GM21423 (cell line): ENCODE results near the gene FGD3.

ENCODE experiments used
- ATAC-seq: cut with Tn5 transposase; IDR thresholded peaks from one replicate; pipeline ENCODE4 v1.9.1; 2021; ENCODE audit warnings: mild to moderate bottlenecking, moderate library complexity; ENCODE audit not compliant: unreplicated experiment

FGD3 gene

DNA sequence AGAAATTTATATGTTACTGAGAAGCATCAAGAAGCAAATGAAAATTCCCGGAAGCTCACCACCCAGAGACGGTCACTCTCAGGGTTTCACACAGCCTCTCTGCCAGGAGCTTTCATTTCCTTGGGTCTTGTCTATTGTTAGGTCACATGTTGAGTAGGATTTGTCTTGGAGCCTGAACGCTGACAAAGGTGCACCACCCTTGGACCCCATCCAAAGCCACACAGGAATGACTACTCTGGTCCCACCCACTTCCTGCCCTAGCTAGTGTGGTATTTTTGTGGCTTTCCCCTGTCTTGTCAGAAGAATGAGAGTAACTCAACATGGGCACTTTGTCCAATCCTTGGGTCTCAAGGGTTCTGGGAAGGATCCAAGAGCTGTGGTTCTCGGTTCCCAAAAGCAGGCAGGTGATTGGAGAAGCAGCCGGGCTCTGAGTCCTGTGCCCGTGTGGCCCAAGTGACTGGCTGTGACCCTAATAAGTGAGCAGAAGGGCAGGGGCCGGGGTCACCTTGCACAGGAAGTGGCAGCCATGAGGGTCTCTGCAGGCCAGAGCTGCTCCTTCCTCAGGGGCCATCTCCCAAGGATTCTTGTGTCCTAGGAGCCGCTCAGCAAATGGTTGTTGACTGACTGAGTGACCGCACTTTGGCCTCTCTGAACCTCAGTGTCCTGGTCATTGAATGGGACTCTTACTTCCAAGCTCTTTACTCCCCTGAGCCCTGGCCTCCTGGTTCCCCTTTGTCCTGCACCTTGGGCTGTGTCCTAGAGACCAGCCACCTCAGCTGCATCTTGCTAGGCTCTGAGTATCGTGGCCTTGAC is 6.9 kb downstream of the FGD3 start:
- ATAC-seq, result peak; percentile 76

DNA sequence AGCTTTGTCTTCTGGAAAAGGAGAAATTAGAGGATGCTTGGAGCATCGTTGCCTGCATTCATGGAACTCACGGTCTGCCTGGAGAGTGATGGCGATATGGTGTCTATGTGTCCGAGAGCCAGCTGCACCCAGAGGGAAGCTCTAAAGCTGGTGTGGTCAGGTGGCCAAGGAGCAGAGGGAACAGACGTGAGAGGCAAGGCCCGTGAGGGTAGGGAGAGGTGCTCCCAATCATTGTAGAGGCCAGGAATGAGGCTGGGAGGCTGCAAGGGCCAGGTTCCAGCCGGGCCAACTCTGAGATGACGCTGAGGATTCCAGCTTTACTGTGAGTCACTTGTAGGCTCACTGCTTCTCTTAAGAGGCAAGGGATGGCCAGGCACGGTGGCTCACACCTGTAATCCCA is 7.6 kb downstream of the FGD3 start:
- ATAC-seq, result no peak

DNA sequence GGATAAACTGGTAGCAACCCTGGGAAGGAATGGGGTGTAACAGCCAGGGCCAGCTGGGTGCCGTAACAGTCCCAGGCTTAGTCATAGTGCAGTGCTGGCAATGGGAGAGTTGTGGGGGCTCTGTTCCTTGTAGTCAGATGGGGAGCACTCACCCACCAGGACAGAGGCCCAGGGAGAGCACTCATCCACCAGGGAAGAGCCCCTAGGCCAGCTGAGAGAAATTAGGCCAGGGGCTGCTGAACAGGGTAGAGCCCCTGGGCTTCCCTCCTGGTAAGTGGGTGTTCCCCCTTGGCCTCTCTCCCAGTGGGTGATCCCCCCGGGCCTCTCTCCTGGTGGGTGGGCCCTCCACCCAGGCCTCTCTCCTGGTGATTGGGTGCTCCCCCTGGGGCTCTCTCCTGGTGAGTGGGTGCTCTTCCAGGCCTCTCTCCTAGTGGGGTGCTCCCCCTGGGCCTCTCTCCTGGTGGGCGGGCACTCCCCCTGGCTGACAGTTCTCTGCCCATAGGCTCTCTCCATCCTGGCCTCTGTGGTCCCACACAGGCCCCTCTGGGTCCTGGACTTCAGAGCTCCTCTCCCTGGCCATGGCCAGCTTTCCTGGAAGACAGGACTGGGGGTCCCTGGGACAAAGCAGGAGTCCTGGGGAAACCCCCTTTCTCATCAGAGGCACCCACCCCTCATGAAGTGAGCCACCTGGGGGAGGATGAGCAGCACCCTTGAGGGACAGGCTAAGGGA is 13.4 kb downstream of the FGD3 start:
- no peak for ATAC-seq

DNA sequence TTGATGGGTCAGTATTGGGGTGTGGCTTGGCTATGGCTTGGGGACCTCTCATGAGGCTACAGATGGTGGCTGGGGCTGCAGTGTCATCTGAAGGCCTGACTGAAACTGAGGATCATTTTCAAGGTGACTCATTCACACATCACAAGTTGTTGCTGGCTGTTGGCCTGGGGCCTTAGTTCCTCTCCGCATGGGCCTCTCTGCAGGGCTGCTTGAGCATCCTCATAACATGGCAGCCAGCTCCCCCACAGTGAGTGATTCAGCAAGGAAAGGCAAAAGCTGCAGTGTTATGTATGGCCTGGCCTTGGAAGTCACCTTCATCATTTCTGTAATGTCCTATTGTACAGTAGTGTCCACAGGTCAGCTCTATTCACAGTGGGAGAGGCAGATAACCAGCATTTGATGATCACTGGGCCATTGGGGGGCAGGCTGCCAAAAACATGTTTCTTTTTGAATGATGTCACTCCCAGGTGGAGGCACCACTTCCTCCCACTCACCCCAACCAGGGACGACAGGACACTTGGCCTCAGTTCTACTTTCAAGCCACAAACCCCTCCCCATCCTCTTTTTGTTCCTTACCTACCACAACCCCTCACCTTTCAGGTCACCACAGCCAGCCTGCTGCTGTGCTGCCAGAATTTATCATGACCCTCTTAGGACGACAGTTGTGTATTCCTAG is 14.4 kb downstream of the FGD3 start:
- no peak for ATAC-seq

DNA sequence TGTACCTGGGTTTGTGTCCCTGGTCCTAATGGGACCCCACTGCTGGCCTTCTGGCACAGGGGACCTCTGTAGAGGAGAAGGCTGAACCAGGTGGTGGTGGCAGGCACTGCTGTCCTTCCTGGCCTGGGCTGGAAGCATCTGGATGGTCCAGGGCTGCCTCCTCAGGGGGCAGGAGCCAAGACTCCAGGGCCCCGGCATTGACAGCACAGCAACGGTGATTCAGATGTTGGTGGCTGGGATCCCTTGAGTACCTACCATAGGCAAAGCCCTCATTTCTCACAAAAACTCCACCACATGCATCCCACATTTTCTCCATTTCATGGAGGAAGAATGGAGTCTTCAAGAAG is 15.0 kb downstream of the FGD3 start:
- ATAC-seq, result no peak

DNA sequence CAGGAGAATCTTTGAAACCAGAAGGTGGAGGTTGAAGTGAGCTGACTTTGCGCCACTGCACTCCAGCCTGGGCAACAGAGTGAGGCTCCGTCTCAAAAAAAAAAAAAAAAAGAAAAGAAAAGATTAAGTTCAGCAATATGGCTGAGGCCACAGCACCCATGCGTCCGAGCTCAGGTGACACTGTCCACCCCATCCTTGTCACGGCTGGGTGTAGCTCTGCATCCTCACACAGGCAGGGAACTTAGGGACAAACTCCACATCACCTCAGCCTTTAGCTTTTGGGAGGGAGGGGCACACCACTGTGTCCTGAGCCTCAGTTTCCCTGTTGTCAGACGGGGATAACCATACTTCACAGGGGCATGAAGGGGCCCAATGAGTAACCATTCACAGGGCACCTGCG is 15.5 kb downstream of the FGD3 start:
- ATAC-seq, result no peak

DNA sequence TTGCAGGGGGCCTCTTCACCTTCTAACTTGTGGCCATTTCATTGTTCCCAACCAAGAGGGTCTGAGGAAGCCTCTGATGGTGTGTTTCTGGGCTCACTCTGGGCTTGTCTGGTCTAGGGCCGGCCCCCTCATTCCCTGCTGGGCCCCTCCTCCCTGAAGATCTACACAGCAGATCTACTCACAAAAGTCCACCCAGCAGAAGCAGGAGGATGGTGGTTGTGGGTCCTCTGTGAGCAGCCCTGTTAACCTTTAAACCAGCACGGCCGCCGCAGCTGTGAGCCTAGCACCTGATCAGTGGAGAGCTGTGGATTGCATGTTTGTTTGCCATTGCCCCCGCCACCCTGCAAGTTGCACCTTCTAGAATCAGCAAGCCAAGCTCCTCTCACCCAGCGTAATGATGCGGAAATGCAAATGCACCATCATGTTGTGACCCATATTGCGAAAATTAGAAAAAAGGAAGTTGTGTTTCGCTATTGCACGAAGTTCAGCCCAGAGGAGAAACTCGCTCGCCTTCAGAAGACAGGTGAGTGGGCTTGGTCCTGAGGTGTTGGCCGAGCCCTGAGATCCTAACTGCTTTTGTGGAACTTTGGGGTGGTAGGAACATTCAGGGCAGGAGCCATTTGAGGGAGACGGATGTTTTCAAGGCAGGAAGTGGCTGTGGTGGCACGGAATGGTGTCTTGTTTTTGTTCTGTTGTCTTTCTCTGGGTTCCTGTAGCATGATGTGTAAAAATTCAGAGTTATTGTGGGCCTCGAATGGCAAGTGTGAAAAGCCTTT is 16.7 kb downstream of the FGD3 start:
- ATAC-seq, result peak; percentile 72

DNA sequence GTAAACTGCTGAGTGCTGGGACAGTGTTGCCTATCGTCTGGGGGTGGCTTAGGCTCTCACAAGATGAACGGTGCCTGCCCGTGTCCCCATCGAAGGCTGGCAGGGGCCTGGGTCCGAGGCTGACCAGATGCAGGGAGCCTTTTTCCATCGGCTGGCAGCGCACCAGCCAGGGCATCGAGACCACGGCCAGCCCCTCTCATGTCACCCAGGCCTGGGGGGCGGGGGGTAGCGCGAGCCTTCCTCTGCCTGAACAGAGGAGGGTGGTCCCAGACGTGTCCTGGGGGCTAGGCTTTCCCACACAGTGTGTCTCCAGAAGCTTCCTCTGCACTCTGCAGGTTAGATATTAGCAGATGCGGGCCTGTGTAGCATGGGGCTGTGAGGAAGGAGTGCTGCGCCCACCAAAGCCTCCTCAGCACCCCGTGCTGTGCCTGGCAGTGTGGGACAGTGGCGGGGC is 17.3 kb downstream of the FGD3 start:
- no peak for ATAC-seq

DNA sequence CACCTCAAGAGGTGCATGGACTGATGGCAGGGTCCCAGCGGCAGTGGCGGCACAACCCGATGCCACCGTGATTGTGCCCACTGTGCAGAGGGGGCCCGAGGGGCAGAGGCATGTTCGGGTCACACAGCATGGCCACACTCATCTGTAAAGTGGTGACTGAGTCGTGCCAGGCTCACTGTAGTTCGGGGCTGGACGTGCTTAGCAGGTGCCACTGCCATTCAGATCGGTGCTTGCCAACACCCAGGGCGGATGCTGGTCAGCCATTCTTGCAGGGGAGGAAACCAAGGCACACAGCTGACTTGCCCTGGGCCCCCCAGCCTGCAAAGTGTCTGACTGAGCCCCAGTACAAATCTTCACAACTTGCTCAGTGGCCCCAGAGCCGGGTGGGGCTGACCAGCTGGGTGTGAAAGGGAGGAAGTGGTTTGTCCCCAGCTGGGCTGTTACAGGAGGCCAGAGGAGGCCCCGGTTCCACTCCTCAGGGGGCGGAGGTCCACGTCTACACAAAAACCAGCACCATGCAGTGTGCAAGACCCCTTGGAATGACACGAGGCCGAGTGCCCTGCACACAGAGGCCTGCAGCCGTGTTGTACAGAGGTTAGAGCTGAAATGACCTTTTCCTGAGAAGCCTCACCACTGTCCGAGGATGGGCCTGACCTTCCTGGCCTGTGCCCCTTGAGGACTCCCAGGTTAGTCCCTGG is 17.9 kb downstream of the FGD3 start:
- peak; percentile 30 for ATAC-seq

DNA sequence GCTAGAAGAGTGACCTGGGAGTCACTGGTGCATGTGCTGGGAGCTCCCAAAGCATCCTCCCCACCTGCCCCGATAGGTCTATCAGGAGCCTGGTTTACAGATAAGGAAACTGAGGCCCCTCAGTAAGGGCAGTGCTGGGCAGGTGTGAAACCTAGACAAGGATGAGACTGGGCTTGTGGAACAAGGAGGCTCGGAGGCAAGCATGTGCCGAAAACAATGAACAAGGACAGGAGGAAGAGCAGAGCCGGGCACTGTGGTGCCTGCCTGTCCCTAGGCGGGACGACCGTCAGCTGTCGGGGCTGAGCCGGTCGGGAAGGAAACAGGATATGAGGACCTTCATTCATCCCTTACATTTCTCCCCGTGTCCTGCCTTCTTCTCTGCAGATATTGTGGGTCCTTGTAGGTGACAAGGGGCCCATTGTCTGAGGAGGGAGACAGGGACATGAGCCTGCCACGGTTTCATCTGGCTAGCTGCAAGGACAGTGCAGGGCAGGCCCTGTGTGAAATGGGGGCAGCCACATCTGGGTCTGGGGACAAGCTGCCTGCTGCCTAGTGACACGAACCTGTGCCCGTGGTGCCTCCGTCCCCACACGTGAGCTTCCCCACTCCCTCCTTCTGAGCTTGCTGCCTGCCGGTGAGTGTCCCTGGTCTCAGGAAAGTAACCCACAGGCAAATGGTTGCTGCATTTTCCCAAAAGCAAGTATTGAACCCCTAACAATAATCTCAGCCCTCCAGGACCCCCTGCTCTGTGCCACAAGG is 18.6 kb downstream of the FGD3 start:
- ATAC-seq, result no peak

DNA sequence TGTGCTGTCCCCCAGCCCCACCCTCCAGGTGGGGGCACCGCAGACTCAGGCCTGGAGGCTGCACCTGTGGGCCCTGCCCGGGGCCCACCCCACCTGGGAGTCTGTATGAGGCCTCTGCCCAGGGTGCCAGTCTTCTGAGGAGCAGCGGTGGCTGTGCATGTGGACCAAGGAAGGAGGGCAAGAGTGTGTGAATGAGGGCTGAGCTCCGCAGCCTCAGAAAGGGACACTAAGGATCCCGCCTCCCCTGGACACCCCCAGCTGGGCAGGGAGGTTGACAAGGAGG is 19.1 kb downstream of the FGD3 start:
- ATAC-seq, result no peak

DNA sequence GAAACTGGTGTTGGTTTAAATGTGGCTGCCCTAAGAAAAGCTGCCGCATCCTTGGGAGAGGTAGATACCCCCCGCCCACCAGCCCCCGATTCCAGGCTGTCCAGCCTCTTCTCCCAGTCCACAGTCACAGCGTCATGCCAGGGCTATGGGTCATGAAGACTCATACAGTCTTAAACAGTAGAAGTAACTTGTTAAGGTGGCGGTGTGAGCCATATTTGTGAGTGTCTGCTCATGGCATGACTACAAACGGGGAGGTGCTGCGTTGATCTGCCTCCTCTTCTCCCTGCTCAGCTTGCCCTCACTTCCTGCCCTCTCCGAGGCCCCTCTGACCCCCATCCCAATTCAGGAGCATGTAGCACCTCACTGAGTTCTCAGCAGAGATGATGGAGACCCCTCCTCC is 20.8 kb downstream of the FGD3 start:
- ATAC-seq, result no peak

DNA sequence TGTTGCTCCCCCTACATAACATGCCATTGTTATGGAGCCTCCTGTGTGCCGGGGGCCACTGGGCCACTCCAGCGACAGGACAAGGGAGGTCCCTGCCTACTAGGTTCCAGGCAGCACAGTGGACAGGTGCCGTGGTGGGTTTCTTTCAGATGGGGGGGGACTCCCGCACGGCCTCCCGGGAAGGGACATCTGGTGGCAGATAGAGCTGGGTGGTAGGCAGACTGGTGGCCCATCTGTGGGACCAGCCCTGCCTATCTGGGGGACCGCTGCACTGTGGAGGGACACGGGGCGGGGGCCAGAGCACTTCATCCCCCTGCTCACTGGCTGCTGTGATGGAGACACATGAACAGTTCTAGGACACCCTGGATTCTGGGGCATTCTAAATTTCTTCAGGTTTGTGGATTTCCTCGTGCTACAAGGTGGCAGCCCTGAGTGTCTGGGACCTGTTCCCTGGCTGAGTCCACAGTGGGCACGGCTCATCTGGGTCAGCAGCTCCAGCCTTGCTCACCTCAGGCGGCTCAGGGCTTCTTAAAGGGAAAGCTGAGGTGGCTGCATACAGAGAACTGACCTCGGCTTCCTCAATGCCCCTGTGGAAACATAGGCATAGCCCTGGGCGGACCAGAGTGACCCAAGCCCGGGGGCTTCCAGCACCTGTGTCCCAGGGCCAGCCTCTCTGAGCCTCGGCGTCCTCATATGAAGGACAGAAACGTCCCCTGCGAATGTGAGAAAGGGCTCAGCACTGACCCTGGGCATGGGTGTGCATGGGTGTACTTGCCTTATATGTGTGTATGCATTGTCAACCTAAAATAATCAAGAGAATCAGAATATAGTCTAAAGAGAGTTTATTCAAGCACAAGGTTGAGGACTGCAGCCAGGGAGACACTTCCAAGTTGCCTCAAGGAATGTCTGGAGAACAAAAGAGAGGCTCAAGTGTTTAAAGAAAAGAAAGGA is 22.5 kb downstream of the FGD3 start:
- ATAC-seq, result no peak

DNA sequence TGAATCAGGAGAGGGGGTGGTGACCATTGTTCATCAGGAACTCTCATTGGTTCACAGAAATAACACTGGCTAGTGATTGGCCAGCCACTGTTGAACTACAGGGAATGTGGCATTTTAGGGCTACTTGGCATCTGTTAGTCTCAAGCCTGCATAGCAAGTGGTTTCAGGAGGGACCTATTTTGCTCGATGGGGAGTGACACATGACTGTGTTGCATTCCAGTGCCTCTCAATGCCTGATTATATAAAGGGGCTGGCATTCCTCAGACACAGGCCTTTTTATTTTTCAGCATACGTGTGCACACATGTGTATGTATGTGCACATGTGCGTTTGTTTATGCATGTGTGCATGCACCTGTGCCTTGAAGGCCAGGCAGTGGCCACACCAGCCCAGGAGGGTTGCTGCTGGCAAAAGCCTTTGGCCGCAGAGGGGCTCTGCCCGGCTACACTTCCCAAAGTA is 23.2 kb downstream of the FGD3 start:
- ATAC-seq, result no peak

DNA sequence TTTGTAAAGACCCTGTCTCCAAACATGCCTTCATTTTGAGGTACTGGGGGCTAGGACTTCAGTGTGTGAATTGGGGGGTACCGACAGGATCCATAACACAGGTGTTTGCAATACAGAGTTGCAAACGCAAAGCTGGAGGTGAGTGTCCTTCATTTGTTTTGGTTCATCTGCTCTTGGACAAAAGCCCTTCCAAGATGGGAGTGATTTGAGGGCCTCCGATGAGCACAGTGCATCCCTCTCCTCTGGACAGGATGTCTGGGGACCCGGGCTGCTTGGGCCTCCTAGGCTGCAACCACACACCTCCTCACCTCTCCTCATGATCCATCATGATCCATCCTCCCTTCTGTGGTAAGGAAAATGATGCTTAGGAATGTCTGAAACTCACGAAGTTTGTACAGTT is 23.8 kb downstream of the FGD3 start:
- ATAC-seq, result no peak

DNA sequence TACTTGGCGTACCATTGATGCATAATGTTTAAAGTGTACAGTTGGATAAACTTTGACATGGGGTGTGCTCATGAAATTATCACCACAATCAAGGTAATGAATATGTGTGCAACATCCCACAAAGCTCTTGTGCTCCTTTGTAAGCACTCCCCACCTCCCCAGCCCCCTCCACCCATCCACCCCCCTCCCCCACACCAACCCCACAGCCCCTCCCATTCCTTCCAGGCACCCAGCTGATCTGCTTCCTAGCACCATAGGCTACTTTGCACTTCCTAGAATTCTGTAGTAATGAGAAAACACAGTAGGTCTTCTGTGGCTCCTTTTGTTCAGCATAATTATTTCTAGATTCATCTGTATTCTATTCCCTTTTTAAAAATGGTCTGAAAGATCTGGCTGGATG is 24.5 kb downstream of the FGD3 start:
- no peak for ATAC-seq

DNA sequence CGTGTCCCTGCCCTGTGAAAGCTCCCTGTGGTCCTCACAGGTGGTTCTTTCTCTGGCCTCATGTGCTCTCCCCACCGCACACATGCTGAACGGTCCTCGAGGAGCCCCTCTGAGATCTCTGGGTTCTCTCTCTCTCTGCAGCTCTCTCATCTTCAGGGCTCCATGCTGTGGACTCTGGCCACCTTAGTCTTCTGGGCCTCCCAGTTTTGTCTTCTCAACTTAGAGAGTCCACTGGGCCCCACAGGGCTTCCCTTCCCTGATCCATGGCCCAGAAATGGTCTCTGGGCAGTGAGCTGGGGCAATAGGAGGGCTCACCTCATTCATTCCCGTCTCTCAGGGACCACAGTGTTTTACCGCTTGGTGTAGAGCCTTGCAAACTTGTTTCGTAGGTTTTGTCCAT is 26.4 kb downstream of the FGD3 start:
- ATAC-seq, result no peak

DNA sequence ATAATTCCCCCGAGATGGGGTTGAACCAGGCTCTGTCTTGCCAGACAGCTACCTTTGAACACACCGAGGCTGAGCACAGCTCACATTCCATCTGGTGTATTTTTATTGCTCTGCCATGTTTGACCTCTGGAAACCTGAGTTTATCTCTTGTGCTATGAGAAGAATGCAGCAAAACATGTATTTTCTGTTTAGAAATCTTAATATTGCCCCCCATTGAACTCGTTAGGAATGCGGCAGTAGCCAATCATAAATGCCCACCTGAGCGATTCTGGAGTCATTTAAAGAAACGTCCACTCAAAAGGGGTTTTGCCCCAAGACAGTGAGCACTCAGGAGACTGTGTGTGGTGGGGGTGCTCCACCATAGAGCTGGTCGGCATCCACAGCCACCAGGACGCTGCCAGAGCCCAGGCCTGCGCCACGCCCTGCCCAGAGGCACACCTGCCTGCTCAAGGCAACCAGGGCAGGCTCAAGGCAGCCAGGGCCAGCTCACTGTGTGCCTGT is 26.9 kb downstream of the FGD3 start:
- no peak for ATAC-seq
